HL-60/S4 treated with phorbol 12-myristate 13-acetate at 8.2 ng/mL for 4 days and 3 days (cell line): Measurements from ENCODE around the gene CTIF.
"Not testable (repeated sequence)": the region's sequence is repeated elsewhere in the genome, so short reads cannot be mapped to it uniquely, and the experiment has no call there.

ENCODE experiments used
- in situ Hi-C: fragments of 300-500 bp; cut with MboI; formaldehyde crosslinking; loops from 2 replicates; pipeline ENCODE4 v1.15.0; 2022; ENCODE audit warnings: low sequenced_read_pairs

CTIF gene

GRCh38 chr18:48809365-48809764 lies 270.5 kb downstream of the CTIF start:
- in situ Hi-C loops: no loop called here

- in situ Hi-C loops: no loop called here
Measured at GRCh38 chr18:48810805-48811204, 272.0 kb downstream of the CTIF start.

- in situ Hi-C loops: no loop called here
Measured at GRCh38 chr18:48811401-48811800, 272.6 kb downstream of the CTIF start.

- in situ Hi-C loops: not testable (repeated sequence)
Measured at GRCh38 chr18:48811977-48812451, 273.2 kb downstream of the CTIF start.

- in situ Hi-C loops: no loop called here
Measured at GRCh38 chr18:48813321-48813720, 274.5 kb downstream of the CTIF start.

DNA sequence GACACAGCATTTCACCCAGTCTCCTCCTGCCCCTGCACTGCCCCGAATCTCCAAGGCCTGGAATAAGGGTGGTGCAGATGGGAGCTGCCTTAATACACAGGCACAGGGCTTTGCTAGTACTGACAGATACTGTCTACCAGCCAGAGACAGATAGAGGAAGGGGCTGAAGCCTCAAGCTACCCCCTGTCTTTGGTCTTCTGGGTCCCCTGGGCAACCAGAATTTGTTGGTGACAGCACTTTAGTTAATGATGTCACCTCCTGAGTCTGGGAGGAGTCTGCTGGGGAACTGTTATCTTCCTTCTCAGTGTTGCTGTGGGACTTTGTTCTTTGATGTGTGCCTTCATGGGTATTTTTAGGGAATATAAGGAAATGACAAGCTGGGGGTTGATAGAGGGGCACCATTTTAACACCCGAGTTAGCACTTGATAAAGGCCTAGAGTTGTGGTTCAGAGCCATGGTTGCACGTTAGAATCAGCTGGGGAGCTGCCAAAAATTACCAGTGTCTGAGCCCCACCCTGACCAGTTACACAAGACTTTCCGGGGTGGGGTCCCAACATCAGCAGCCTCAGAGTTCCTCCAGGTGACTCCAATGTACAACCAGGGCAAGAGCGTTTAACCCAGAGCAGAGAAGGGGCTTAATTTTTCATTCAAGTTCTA lies 275.1 kb downstream of the CTIF start:
- in situ Hi-C loops: no loop called here

DNA sequence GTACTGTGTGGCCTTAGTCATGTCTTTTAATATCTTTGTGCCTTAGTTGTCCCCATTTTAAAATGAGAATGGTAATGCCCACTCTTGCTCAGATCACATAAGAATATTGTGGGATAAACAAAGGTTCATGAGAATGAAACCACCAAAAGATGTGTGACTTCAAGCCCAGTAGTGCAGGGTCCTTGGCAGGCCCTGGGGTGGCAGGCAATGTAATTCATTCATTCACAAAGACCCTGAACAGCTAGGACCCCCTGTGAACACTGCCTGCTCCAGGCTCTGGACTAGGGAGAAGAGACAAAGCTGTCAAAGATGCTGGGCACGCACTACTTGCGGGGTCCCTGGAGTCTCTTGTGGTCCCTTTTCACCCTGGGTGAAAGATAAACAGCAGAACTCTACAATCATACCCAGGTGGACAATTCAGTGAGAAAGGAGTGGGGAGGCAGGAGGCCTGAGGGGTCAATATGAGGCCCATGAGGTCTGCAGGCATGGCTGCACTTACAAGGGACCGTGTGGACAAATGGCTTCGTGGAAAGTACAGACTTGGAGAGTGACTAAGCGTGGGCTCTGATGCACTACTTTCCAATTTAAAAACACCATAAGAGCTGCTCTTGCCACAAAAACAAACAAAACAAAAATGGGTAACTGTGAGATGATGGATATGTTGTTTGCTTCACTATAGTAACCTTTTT lies 275.8 kb downstream of the CTIF start:
- in situ Hi-C loops: no loop called here

DNA sequence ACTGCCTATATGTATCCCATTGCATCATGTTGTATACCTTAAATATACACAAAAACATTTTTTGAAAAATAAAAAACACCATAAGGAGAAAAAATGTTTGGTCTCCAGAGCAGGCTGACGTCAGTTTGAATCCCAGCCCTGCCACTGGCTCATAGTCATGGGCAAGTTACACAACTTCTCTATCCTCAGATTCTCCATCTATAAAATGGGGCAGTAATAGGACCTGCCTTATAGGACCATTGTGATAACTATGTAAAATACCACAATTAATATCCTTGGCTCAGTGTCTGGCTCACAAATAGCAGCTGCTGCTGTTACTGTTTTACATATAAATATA lies 276.3 kb downstream of the CTIF start:
- in situ Hi-C loops: no loop called here

GRCh38 chr18:48815581-48816324 lies 276.9 kb downstream of the CTIF start:
- in situ Hi-C loops: no loop called here

DNA sequence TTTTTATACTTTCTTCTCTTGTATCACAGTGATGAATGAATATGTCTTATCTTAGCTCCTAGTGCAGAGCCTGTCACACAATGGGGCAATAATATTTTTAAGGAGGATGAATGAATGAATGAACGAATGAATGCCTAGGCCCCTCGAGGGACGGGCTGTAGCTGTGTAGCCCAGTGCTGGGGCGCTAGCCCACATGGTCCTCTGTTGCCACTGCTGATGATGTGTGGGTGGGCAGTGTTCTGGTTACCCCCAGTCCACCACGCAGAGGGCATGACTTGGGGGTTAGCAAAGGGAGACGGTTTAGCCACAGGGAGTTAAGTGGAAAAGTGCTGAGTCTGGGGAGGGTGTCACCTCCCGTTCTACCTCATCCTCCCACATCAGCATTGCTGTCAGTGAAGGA lies 277.7 kb downstream of the CTIF start:
- in situ Hi-C loops: no loop called here

GRCh38 chr18:48817021-48817461 lies 278.2 kb downstream of the CTIF start:
- in situ Hi-C loops: no loop called here

- in situ Hi-C loops: no loop called here
Measured at GRCh38 chr18:48818329-48819254, 279.8 kb downstream of the CTIF start.

DNA sequence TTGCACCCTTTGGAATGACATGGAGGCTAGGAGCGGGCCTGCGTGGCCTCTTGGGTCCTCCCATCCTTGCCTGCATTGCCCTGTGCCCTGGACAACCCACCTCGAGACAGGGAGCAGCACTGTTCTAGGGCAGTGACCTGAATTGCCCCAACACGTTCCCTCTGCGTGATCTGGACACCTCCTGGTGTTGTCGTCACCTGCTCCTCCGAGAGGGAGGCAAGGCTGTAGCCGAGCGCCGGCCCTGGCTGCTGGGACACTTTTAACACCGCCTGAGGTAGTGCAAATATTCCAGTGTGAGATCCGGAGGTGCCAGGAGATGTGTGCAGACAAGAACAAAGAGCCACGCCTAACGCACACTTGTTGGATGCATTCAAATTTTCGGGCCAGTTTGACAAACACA lies 280.4 kb downstream of the CTIF start:
- in situ Hi-C loops: no loop called here

GRCh38 chr18:48819781-48820482 lies 281.1 kb downstream of the CTIF start:
- in situ Hi-C loops: no loop called here

- in situ Hi-C loops: no loop called here
Measured at GRCh38 chr18:48820483-48821250, 281.8 kb downstream of the CTIF start.

DNA sequence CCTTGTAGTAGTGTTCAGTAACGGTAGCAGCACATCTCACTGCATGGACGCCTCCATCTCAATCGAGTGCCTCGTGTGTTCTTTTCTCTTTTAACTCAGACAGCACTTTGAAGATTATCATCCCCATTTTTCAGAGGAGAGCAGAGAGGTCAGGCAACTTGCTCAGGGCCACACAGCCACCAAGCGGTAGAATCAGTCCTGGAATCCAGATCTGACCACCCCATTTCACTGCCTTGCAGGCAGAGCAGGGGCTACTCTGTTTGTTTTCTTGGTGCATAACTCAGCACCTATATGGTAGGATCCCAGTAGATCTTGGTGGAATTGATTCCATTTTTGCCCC lies 282.4 kb downstream of the CTIF start:
- in situ Hi-C loops: no loop called here

DNA sequence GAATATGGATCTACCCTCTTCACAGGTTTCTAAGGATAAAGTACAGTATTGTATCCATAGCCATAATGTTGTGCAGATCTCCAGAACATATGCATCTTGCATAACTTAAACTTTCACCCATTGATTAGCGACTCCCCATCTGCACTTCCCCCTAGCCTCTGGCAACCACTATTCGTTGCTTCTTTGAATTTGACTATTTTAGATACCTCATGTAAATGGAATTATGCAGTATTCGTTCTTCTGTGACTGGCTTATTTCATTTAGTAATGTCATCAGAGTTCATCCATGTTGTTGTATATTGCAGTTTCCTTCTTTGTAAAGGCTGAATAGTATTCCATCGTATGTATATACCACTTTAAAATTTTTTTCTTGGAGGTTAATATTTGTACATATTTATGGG lies 283.0 kb downstream of the CTIF start:
- in situ Hi-C loops: no loop called here

DNA sequence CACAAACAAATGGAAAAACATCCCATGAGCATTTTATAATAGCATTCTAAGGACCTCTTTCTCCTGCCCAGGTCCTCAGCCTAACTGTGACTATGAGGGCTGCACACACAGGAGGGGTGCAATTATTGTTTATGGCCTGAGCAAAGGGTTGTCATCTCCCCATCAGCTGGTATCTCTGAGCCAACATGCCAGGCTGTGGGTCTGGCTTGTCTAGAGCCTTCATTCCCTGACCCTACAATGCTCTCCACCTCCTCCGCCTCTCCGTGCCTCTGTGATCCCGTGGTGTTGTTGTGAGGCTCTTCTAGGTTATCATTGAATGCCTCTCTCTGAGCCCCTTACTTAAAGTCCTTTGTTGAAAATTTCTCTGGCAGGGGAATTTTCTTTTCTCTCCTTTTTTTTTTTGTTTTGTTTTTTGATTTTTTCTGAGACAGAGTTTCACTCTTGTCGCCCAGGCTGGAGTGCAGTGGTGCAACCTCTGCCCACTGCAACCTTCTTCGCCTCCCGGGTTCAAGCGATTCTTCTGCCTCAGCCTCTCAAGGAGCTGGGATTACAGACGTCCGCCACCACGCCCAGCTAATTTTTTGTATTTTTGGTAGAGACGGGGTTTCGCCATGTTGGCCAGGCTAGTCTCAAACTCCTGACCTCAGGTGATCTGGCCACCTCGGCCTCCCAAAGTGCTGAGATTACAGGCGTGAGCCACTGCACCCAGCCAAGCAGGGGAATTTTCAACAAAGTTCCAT lies 285.6 kb downstream of the CTIF start:
- in situ Hi-C loops: no loop called here
